Hematopoietic multipotent progenitor cell treated with erythropoietin and hydrocortisone succinate and interleukin-3 and kit ligand, for 6 days (in vitro differentiated cells): ENCODE measurements around the gene HMGCS2.
A peak's percentile ranks its signal among the peaks of the same experiment; 100 is the strongest.

Source experiments
- DNase-seq: peaks from one replicate; pipeline ENCODE4 v3.0.0-alpha.2; 2015

HMGCS2 gene

GRCh38 chr1:119748040-119748439, 20.7 kb downstream of the HMGCS2 start:
- no peak for DNase-seq

GRCh38 chr1:119747451-119747850, 21.3 kb downstream of the HMGCS2 start:
- no peak for DNase-seq

- no peak for DNase-seq
These were observed 23.7 kb downstream of the HMGCS2 start for GRCh38 chr1:119745034-119745433.

DNA sequence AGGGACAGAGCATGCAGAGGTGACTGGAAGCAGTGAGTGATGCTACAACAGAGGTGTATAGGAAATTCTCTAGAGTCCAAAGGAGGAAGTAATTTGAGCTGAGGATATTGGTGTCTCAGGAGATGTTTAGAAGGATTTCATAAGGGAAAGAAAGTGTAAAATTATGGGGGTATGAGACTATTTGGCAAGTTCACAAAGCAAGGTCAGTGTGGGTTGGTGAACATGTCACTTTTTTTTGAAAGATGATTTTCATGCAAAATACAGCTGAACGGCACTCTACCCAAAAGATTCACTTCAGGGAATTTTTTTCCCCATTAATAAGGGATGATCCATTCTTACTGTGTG, 24.1 kb downstream of the HMGCS2 start:
- no peak for DNase-seq

GRCh38 chr1:119743776-119744597, 24.7 kb downstream of the HMGCS2 start:
- peak; percentile 89 for DNase-seq

GRCh38 chr1:119743308-119743707, 25.4 kb downstream of the HMGCS2 start:
- peak; percentile 24 for DNase-seq

DNA sequence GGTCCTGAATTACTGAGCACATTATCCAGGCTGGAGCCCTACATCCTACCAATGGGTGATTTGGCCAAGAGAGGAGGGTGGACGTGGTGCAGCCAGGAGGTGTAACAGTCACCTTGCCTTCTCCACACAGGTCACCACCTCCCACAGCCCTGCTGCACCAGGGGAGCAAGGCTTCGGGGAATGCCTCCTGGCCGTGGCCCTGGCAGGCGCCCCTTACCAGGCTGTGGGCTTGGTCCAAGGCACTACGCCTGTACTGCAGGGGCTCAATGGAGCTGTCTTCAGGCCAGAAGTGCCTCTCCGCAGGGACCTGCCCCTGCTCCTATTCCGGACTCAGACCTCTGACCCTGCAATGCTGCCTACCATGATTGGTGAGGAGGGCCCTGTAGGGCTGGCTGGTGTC, 26.0 kb downstream of the HMGCS2 start:
- DNase-seq, result no peak

- no peak for DNase-seq
These were observed 26.5 kb downstream of the HMGCS2 start for GRCh38 chr1:119742202-119742601.

- no peak for DNase-seq
These were observed 27.6 kb downstream of the HMGCS2 start for GRCh38 chr1:119740896-119741780.

- DNase-seq, result no peak
These were observed 28.4 kb downstream of the HMGCS2 start for GRCh38 chr1:119740261-119740660.

DNA sequence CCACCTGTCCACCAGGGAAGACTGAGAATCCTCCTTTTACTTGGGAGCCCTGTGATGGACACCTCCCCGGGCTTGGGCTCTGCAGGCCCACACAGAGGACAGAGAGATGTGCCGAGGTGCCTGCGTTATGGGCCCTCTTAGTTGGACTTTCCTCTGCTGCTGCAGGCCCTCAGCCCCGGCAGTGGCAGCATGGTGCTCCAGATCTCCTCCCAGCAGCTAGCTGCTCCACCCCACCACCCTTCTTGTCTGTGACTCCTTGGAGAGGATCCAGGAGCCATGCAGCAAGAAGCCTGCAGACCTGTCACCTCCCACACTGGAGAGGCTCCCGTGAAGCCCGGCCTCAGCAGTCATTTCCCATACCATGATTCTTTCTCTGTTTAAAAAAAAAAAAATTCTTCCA, 29.6 kb downstream of the HMGCS2 start:
- DNase-seq, result no peak

GRCh38 chr1:119738100-119738720, 30.5 kb downstream of the HMGCS2 start:
- no peak for DNase-seq

GRCh38 chr1:119737040-119737682, 31.5 kb downstream of the HMGCS2 start:
- DNase-seq, result peak; percentile 92

- DNase-seq, result no peak
These were observed 32.1 kb downstream of the HMGCS2 start for GRCh38 chr1:119736649-119737039.

DNA sequence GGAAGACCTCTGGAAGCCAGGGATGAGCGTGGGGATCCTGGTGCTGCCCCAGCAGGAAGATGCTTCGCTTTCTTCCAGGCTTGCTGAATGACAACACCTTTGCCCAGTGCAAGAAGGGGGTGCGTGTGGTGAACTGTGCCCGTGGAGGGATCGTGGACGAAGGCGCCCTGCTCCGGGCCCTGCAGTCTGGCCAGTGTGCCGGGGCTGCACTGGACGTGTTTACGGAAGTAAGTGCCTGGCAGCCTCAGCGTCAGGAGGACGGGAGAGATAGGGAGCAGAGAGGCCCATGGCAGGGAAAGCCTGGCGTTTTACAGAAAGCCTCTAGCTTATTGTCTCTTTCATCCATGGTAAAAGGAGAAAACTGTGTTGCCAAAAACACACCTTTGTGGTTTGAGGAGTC, 33.5 kb downstream of the HMGCS2 start:
- no peak for DNase-seq

- no peak for DNase-seq
These were observed 35.0 kb downstream of the HMGCS2 start for GRCh38 chr1:119733754-119734153.

GRCh38 chr1:119732465-119733168, 36.1 kb downstream of the HMGCS2 start:
- no peak for DNase-seq

DNA sequence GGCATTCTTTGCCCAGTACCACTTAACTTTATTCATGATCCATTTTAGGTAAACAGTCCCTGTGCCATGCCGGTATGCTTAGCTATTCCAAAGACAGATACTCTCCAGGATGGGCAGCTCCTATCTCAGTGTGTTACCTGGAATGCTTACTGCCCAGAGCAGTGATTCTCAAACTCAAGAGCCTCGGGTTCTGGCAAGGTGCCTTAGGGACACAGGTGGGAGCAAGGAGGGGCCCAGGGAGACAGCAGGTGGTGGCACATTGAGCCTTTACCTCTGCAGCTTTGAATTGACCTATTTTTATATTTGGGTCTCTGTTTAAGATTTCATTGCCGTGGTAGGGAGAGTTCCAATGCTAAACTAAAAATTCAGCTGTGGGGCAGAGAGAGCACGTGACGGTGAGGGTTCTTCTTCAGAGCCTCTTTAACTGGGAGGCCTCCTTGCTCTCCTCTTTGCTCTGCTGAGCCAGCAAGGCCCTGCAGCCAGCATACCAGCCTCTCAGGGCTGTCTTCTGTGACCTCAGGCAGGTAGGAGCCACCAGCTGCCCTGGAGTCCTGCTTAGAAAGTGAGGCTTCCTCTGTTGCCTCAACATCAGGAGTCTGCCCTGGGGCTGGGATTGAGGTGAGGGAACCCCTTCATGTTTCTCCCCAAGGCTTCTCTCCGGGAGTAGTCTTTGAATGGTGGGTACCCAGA, 36.8 kb downstream of the HMGCS2 start:
- DNase-seq, result no peak

DNA sequence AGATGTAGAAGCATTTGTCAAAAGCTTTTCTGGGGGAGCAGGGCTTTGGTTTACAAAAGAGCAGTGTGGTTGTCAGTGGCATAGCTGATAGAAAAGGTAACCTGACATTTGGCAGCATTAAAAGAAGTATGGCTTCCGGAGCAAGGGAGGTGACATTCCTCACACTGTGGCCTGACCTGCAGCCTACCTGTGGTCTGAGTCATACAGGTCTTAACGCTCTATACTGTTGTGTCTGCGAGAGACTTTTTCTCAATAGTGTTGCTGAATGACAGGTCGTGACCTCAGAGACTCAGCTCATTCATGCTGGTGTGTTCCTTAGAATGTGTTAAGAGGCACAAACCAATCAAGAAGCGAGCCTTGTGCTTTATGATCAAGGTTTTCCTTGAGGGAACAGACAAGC, 37.6 kb downstream of the HMGCS2 start:
- DNase-seq, result no peak

DNA sequence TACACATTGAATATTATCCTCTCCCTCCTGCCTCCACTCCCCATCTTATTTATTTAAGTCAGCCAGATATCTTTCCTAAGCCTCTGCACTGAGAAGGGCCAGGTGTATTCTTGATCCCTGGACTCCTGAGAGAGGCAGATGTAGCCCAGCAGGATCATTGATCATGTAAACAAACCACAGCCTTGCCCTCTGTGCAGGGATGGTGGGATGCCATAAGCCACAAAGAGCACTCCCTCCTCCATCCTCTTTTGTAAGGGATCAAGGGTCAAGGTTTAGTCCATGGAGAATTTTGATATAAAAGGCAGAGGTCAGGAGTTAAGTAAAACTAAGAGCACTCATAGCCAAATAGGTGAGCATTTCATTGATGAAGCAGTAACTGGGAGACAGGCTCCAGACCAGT, 39.7 kb downstream of the HMGCS2 start:
- no peak for DNase-seq

- DNase-seq, result no peak
These were observed 40.7 kb downstream of the HMGCS2 start for GRCh38 chr1:119727991-119728390.

GRCh38 chr1:119725626-119726025, 43.1 kb downstream of the HMGCS2 start:
- DNase-seq, result no peak
